ENCODE measurements around the gene GAA. TPM values are rescaled to one million over a fixed set of nuclear protein-coding genes. Genes with fewer than 3 reads are reported as not detected.

Gene GAA
- total RNA-seq, 4 donors from 2014 or later: 42.1 to 131 (median 83.2) TPM

DNA sequence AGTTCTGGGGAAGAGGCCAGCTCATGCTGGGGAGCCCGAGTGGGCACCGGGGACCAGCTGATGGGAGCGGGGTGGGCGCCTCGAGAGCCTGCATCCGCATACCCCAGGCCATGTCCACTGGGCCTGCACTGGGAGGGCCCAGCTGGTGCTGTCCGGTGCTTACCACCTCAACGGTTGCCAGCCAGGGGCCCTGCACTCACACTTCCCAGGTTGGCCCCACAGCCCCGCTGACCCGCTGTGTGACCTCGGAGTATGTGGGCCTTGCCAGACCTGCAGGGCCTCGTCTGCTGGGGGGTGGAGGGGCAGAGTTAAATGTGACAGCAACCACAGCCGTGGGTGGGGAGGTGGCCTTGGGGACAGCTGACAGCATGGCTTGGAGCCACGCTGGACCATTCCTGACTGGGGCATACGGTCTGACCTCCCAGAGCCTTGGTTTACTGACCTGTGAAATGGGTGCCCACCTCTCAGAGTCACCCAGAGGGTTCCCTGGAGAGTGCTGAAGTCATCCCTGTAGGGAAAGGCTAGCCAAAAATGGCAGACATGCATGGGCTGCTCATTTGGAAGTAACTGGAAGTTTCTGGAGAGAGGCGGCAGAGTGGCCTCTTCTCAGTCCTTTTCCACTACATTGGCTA is 5.4 kb upstream of the GAA start:
- Histone ChIP-seq H3K4me3 (replicated peaks in 1 of 3) (no peak overlapping the region), H3K36me3 (no peaks in the 10 kb centered on the region), H3K4me1 (peaks cover 0 to 4% of the 10 kb centered on the region in 2 donors), H3K27me3 (no peaks in the 10 kb centered on the region), H3K27ac (no peak overlapping the region), H3K9me3 (no peaks in the 10 kb centered on the region)
- no peak for DNase-seq
- intact Hi-C loops (cut with DNase I): no loop called here
- no peak for TF ChIP-seq POLR2A (IDR thresholded peaks at IDR 0.05)
- TF ChIP-seq, protein P1, sequence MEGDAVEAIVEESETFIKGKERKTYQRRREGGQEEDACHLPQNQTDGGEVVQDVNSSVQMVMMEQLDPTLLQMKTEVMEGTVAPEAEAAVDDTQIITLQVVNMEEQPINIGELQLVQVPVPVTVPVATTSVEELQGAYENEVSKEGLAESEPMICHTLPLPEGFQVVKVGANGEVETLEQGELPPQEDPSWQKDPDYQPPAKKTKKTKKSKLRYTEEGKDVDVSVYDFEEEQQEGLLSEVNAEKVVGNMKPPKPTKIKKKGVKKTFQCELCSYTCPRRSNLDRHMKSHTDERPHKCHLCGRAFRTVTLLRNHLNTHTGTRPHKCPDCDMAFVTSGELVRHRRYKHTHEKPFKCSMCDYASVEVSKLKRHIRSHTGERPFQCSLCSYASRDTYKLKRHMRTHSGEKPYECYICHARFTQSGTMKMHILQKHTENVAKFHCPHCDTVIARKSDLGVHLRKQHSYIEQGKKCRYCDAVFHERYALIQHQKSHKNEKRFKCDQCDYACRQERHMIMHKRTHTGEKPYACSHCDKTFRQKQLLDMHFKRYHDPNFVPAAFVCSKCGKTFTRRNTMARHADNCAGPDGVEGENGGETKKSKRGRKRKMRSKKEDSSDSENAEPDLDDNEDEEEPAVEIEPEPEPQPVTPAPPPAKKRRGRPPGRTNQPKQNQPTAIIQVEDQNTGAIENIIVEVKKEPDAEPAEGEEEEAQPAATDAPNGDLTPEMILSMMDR (IDR thresholded peaks at IDR 0.05): no peak
- 82 to 90% methylated on average over 8 to 10 of the region's 16 CpGs for WGBS, 2 donors

DNA sequence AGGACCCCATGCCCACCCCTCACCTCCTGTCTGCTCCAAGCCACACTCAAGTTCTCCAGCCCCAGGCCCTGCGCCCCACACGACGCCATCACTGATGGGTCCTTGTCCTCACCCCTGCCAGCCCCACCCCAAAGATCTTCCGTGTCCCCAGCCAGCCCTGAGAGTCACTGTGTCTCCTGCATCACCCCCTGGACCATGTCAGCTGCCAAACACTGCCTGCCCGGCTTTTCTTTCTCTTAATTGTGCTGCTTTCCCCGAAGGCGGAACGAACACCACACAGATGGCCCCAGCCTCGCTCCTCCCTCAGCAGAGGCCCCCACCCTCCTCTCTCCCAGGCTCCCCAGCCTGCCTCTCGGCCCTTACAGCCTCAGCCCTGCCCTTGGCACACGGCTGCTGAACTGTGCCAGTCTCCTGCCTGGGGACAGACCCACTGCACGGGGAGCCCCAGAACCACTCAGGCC is 4.8 kb upstream of the GAA start:
- intact Hi-C loops (cut with DNase I): no loop called here
- Histone ChIP-seq H3K27me3 (no peaks in the 10 kb centered on the region), H3K4me3 (replicated peaks in 1 of 3) (no peak overlapping the region), H3K4me1 (peaks cover 0 to 4% of the 10 kb centered on the region in 2 donors), H3K9me3 (no peaks in the 10 kb centered on the region), H3K27ac (no peak overlapping the region), H3K36me3 (no peaks in the 10 kb centered on the region)
- TF ChIP-seq, protein P1 (IDR thresholded peaks at IDR 0.05): no peak
- no peak for TF ChIP-seq POLR2A (IDR thresholded peaks at IDR 0.05)
- no peak for DNase-seq
- 83 to 85% methylated on average over 12 of the region's 12 CpGs for whole genome bisulfite sequencing, 2 donors

DNA sequence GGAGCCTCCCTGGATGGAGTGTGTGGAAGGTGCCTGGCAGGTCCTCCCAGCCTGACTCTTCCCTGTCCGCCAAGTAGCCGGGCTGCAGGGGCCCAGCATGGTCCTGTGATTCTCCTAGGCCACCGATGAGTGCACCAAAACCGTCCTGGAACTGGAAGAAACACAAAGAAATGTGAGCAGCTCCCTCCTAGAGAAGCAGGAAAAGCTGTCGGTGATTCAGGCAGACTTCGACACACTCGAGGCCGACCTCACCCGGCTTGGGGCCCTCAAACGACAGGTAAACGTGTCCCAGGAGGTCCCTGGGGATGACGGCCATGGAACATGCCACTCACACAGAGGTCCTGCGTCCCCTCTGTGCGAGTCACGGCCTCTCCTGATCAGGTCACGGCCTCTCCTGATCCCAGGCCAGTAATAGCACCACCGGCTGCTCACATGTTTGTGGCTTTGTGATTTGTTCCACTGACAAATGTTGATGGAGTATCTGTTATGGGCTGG is 4.2 kb upstream of the GAA start:
- Histone ChIP-seq H3K4me1 (peaks cover 4 to 7% of the 10 kb centered on the region in 2 donors), H3K36me3 (no peaks in the 10 kb centered on the region), H3K4me3 (replicated peaks in 1 of 3) (no peak overlapping the region), H3K9me3 (no peaks in the 10 kb centered on the region), H3K27me3 (no peaks in the 10 kb centered on the region), H3K27ac (no peak overlapping the region)
- intact Hi-C loops (cut with DNase I): no loop called here
- DNase-seq: no peak
- 84 to 97% methylated on average over 5 to 16 of the region's 17 CpGs for WGBS, 2 donors
- TF ChIP-seq, protein P1 (IDR thresholded peaks at IDR 0.05): no peak
- no peak for TF ChIP-seq POLR2A (IDR thresholded peaks at IDR 0.05)

DNA sequence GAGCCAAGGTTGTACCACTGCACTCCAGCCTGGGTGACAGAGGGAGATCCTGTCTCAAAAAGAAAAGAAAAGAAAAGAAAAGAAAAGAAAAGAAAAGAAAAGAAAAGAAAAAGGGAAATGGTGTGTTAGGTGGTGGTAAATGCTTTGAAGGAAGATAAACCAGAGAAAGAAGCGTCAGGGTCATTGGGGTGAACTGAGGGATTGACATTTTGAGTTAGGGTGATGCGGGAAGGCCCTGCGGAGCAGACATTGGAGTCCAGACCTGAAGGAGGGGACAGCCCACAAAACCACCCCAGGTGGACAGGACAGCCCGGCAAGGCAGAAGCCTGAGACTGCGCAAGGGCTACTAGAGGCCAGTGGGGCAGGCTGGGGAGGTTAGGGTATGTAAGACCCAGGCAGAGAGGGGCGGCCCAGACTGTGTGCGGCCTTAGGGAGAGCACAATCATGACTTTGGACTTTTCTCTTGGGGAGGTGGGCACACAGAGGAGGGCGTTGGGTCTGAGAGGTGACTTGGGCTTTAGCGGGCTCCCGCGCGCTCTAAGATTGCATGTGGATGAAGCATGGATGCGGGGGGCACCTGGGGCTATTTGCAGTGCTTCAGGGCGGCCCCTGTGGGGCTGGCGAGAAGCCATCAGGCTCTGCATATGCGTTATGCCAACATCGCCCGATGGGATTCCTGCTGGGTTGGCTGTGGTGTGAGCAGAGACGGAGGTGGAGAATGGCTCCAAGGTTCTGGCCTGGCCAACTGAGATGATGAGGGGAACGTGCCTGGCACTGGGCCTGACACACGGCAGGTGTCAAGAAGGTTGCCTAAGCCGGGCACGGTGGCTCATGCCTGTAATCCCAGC is 3.3 kb upstream of the GAA start:
- Histone ChIP-seq H3K27ac (no peak overlapping the region), H3K4me1 (peaks cover 10 to 12% of the 10 kb centered on the region in 2 donors), H3K4me3 (replicated peaks in 1 of 3) (no peak overlapping the region), H3K27me3 (no peaks in the 10 kb centered on the region), H3K9me3 (no peaks in the 10 kb centered on the region), H3K36me3 (no peaks in the 10 kb centered on the region)
- no peak for DNase-seq
- TF ChIP-seq, protein P1 (IDR thresholded peaks at IDR 0.05): no peak
- intact Hi-C loops (cut with DNase I): no loop called here
- WGBS, 2 donors: 91% methylated on average over 23 of the region's 23 CpGs
